GM12873 (cell line): ENCODE results near the gene CAMTA1.

Source experiments
- TF ChIP-seq, protein P1 (sequence below): IDR thresholded peaks from 2 replicates; pipeline ENCODE4 v1.5.1; 2012; ENCODE audit warnings: low read depth, mild to moderate bottlenecking, moderate library complexity, low read length, control low read depth; ENCODE audit not compliant: insufficient read depth; ENCODE audit errors: missing control alignments

The CAMTA1 gene

DNA sequence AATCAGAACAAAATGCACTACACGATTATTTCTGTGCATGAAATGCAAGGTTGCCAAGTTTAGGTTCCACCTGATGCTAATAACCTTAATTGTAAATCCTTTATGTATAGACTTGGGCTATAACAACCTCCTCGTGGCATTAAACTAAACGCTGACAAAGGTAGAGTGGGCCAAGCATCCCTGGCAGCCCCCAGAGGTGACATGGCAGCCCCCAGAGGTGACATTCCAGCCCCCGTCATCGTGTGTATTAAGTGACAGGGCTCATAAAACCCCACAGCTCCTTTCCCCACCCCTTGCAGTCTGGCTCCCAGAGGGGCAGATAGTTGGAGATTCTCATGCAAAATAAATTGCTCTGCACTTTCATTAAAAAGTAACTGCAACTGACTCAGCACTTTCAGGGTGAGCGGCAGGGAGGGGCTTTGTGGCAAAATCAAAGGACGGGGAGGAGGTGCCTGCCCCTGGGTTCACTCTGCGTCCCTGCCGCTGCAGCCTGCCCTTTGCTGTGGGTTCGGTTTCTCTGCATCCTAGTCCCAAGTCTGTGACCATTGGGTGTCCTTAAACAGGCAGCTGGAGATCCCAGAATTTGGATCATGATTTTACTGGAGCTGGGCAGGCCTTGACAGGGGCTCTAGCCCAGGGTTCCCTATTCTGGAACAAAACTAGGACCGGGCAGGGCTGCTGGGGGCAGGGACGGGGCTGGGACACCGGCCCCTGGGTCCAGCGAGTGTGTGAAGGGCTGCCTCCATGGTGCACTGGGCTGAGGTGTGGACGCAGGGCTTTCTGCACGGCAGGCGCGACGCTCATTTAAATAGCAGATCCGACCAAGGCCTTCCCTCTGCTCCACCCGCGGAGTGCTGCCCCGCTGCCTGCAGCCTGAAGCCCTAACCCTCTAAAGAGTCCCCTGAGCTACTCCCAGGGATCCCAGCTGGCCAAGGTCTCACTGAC is 751.0 kb downstream of the CAMTA1 start:
- TF ChIP-seq, protein P1, sequence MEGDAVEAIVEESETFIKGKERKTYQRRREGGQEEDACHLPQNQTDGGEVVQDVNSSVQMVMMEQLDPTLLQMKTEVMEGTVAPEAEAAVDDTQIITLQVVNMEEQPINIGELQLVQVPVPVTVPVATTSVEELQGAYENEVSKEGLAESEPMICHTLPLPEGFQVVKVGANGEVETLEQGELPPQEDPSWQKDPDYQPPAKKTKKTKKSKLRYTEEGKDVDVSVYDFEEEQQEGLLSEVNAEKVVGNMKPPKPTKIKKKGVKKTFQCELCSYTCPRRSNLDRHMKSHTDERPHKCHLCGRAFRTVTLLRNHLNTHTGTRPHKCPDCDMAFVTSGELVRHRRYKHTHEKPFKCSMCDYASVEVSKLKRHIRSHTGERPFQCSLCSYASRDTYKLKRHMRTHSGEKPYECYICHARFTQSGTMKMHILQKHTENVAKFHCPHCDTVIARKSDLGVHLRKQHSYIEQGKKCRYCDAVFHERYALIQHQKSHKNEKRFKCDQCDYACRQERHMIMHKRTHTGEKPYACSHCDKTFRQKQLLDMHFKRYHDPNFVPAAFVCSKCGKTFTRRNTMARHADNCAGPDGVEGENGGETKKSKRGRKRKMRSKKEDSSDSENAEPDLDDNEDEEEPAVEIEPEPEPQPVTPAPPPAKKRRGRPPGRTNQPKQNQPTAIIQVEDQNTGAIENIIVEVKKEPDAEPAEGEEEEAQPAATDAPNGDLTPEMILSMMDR = no peak

DNA sequence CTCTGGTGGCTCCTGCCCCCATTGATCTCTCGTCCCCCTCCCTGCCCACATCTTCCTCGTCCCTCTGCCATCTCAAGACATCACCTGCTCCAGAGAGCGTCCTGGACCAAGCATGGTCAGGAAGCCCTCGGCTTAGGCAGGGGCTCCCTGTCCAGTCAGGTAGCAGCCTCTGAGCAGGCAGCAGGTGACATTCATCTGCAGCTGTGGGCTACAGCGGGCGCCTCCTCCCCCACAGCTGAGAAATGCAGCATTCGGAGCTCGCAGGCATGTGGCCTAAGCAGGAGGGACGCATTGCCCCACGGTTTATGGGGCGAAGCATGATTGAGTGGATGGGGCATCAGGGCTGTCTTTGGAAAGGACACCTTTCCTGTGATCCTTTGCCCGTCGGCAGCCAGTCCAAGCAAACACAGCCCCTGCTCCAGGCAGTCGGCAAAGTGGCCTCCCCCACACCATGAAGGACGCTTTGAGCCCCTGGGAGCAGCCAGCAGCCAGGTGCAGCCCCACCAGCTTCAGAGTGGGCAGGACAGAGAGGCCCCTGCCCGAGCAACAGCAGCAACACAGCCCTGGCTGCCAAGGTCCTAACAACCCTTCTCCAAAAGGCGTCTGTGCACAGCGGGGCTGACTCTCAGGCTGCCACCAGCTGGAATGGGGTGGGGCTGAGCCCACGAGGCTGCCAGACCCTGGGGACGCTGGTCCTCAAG is 751.8 kb downstream of the CAMTA1 start:
- TF ChIP-seq, protein P1 = no peak

DNA sequence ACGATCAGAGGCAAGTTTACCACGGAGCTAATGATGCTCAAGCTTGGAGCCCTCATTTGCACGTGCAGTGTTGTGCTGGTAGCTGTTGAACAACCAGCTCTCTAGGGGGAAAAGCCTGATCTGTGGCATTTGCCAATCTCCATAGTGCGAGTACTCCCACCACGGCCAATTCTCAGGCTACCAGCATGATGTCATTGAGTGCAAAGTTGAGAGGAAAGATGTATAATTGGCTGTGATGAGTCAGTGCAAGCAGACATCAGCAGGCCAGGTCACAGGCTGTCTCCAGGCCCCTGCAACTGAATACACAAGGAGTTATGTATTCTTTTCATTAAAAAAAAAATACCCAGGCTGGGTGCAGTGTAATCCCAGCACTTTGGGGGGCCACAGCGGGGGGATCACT is 752.8 kb downstream of the CAMTA1 start:
- TF ChIP-seq, protein P1 = no peak

DNA sequence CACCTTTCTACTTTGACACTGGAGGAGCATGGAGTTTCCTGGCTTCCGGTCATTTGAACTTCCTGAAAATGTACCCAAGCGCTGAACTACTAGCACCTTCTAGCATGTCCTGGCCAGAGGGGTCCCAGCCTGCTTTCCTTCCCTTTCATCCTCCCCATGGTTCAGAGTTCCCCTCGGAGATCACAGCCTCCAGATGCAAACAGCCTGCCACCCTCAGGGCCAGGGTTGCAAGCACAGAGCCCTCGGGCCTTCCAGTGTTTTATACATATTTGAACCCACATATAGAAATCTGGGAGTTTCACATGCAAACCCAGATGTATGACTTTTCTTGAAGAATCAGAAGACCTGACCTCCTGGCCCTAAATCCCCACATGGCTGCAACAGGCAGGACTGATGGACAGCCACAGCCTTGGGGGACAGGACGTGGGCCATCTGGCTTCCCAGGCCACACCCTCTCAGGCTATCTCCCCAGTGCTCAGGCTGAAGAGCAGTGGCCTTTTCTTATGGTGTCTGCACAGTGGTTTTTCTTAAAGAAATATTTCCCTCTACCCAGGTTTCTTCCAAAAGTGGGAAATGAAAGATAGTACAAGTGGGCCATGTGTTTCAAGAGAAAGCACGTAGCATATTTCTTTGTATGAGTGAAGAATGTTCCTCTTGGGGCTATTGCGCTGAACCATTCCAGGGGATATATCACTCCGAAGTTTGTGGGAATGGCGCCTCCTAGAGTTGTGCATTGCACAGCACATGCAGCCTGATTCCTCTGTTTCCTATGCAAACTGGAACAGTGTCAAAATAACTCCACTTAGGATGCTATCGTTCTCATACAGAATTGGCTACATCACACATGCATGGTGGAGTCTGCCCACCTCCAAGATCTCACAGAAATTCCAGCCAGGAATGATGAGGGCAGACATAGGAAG is 753.9 kb downstream of the CAMTA1 start:
- TF ChIP-seq, protein P1 = no peak

DNA sequence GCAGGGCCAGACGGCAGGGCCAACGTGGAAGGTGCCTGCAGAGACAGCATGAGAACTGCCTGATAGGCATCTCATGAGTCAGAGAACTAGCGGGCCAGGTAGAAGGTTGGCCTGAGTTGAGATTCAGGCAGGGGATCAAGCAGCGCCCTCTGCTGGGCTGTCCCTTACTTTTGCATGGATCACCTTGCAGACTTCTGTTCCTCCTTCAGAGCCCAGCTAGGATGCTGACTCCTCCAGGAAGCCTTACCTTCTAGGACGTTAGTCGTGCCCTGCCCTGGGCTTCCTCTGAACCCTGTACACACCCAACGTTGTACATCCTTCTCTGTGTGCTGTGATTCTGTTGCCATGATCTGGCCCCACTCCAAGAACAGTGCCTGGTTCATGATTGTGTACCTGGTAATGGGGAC is 754.5 kb downstream of the CAMTA1 start:
- TF ChIP-seq, protein P1 = peak; percentile 59

DNA sequence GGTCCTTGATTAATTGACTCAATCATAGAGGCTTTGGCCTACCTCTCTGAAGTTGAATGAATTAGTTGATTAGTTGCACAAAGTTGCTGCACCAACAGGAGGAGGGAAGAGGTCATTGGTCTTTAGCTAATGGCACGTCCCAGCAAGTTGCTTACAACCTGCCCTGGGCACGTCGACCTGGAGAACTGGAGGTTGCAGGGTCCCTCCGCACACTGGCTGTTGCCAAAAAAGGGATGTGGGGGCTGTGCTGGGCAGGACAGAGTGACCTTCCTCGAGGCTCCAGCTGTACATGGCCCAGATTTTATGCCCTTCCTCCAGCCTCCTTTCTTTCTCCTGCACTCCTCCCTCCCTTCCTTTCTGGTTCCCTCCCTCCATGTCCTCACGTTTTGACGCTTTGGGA is 755.6 kb downstream of the CAMTA1 start:
- TF ChIP-seq, protein P1 = no peak
